HepG2 (cell line): ENCODE results near the gene CBX7. TPM values are rescaled to one million over a fixed set of nuclear protein-coding genes. Genes with fewer than 3 reads are reported as not detected.

Experiments
- ARNT2 ChIP-seq: sonication (generic); formaldehyde crosslinking; IDR thresholded peaks from 2 replicates; pipeline ENCODE4 v1.8.0; 2022; ENCODE audit warnings: mild to moderate bottlenecking, low read depth, missing genetic modification reagents, moderate library complexity
- BCL6 ChIP-seq: IDR thresholded peaks from 2 replicates; pipeline ENCODE4 v1.6.1; 2016; ENCODE audit warnings: missing genetic modification reagents, missing compliant biosample characterization
- CSRNP2 ChIP-seq: sonication (generic); formaldehyde crosslinking; conservative IDR thresholded peaks from 2 replicates; pipeline ENCODE4 v1.8.0; 2022; ENCODE audit warnings: low read depth, missing genetic modification reagents
- HNRNPLL ChIP-seq: fragments of 200-400 bp; formaldehyde crosslinking; IDR thresholded peaks from 2 replicates; pipeline ENCODE4 v1.6.1; 2017; ENCODE audit warnings: mild to moderate bottlenecking, low read depth, low read length; ENCODE audit not compliant: poor library complexity, severe bottlenecking
- MBD4 ChIP-seq: IDR thresholded peaks from 2 replicates; pipeline ENCODE4 v1.6.1; 2012; ENCODE audit warnings: low read length, inconsistent platforms, borderline replicate concordance
- MYNN ChIP-seq: sonication (generic); formaldehyde crosslinking; IDR thresholded peaks from 2 replicates; pipeline ENCODE4 v1.4.0; 2020; ENCODE audit warnings: mild to moderate bottlenecking, low read depth, missing genetic modification reagents
- NFIB ChIP-seq: sonication (generic); formaldehyde crosslinking; IDR thresholded peaks from 2 replicates; pipeline ENCODE4 v1.9.0; 2021; ENCODE audit warnings: missing genetic modification reagents, mild to moderate bottlenecking, borderline replicate concordance
- PHF20 ChIP-seq: sonication (generic); formaldehyde crosslinking; IDR thresholded peaks from 2 replicates; pipeline ENCODE4 v1.5.0; 2020; ENCODE audit warnings: mild to moderate bottlenecking, missing genetic modification reagents
- SAP130 ChIP-seq: IDR thresholded peaks from 2 replicates; pipeline ENCODE4 v1.6.1; 2016; ENCODE audit warnings: low read depth
- SIX4 ChIP-seq: sonication (generic); formaldehyde crosslinking; IDR thresholded peaks from 2 replicates; pipeline ENCODE4 v1.4.0; 2020; ENCODE audit warnings: missing genetic modification reagents
- SMC3 ChIP-seq: IDR thresholded peaks from 2 replicates; pipeline ENCODE4 v1.6.1; 2011; ENCODE audit warnings: low read length, improper control_type of control experiment
- SMYD3 ChIP-seq: sonication (generic); formaldehyde crosslinking; IDR thresholded peaks from 2 replicates; pipeline ENCODE4 v1.8.1; 2023; ENCODE audit warnings: mild to moderate bottlenecking, missing genetic modification reagents
- SP5 ChIP-seq: IDR thresholded peaks from 2 replicates; pipeline ENCODE4 v1.6.1; 2016; ENCODE audit warnings: low read depth, borderline replicate concordance
- STAG1 ChIP-seq: sonication (generic); formaldehyde crosslinking; IDR thresholded peaks from 2 replicates; pipeline ENCODE4 v1.4.0; 2020; ENCODE audit warnings: missing genetic modification reagents
- TFDP2 ChIP-seq: sonication (generic); formaldehyde crosslinking; IDR thresholded peaks from 2 replicates; pipeline ENCODE4 v1.4.0; 2020; ENCODE audit warnings: missing genetic modification reagents
- TGIF2 ChIP-seq: IDR thresholded peaks from 2 replicates; pipeline ENCODE4 v1.6.1; 2016; ENCODE audit warnings: control low read depth, missing compliant biosample characterization
- THRA ChIP-seq: sonication (generic); formaldehyde crosslinking; IDR thresholded peaks from 2 replicates; pipeline ENCODE4 v1.4.0; 2020; ENCODE audit warnings: missing genetic modification reagents, borderline replicate concordance
- ZNF180 ChIP-seq: sonication (generic); formaldehyde crosslinking; IDR thresholded peaks from 2 replicates; pipeline ENCODE4 v1.4.0; 2020; ENCODE audit warnings: low read depth, missing genetic modification reagents, borderline replicate concordance
- ZNF205 ChIP-seq: IDR thresholded peaks from 2 replicates; pipeline ENCODE4 v1.6.1; 2018; ENCODE audit warnings: missing biosample characterization, missing genetic modification reagents
- ZNF251 ChIP-seq: sonication (generic); formaldehyde crosslinking; IDR thresholded peaks from 2 replicates; pipeline ENCODE4 v1.9.0; 2021; ENCODE audit warnings: mild to moderate bottlenecking, missing genetic modification reagents
- ZNF292 ChIP-seq: sonication (generic); formaldehyde crosslinking; IDR thresholded peaks from 2 replicates; pipeline ENCODE4 v1.8.1; 2022; ENCODE audit warnings: mild to moderate bottlenecking, low read depth, missing genetic modification reagents, borderline replicate concordance
- ZNF44 ChIP-seq: sonication (generic); formaldehyde crosslinking; IDR thresholded peaks from 2 replicates; pipeline ENCODE4 v1.5.1; 2020; ENCODE audit warnings: mild to moderate bottlenecking, missing genetic modification reagents
- ZNF550 ChIP-seq: sonication (generic); formaldehyde crosslinking; IDR thresholded peaks from 2 replicates; pipeline ENCODE4 v1.4.0; 2020; ENCODE audit warnings: mild to moderate bottlenecking, missing genetic modification reagents, borderline replicate concordance
- ZNF614 ChIP-seq: IDR thresholded peaks from 2 replicates; pipeline ENCODE4 v1.6.1; 2018; ENCODE audit warnings: missing biosample characterization, missing genetic modification reagents, inconsistent platforms, borderline replicate concordance
- ZNF644 ChIP-seq: IDR thresholded peaks from 2 replicates; pipeline ENCODE4 v1.6.1; 2016; ENCODE audit warnings: low read depth
- ZNF816 ChIP-seq: sonication (generic); formaldehyde crosslinking; IDR thresholded peaks from 2 replicates; pipeline ENCODE4 v1.8.0; 2022; ENCODE audit warnings: missing genetic modification reagents, mild to moderate bottlenecking, borderline replicate concordance
- polyA plus RNA-seq, 8 experiments: library from polyadenylated mRNA; depleted of rRNA in 3 of 8; stranded (reverse) in 7 of 8; unstranded in 1 of 8; fragments of >200 nt; fragmentation: Illumina TruSeq in 4 of 8; extraction: Trizol in 4 of 8; gene quantifications; 2 replicates each; pipeline versions ENCODE4 v1.2.1 to v1.2.3, GENCODE V29; 2011 to 2016; ENCODE audit warnings: low read depth in 4 of 8, missing spikeins in 1 of 8, mixed read lengths in 1 of 8; ENCODE audit not compliant: insufficient read depth in 1 of 8
- total RNA-seq, 5 experiments: library from RNA; depleted of rRNA; stranded (reverse); fragments of >200 nt; fragmentation: Illumina TruSeq; extraction: Trizol; gene quantifications; 2 replicates each; pipeline ENCODE4 v1.2.3, GENCODE V29; 2016; ENCODE audit warnings: low read depth in 1 of 5
- TF ChIP-seq, protein P1 (sequence below): sonication (generic); formaldehyde crosslinking; conservative IDR thresholded peaks from 2 replicates; pipeline ENCODE4 v1.8.1; 2023; ENCODE audit warnings: missing genetic modification reagents

Gene CBX7
- total and polyA plus RNA-seq, 2 of the 13 experiments (the other 11 are each of a cell fraction or from before 2014, with no cell fraction given), result 0.35 to 4.9 TPM

GRCh38 chr22:39135092-39135896, 17.2 kb downstream of the CBX7 start (continued):
- no peak for TF ChIP-seq ZNF292 (CRISPR knock-in tag)
- 0 out of 2 replicates have a peak, but pooled peaks have one; percentile 11 for TF ChIP-seq SAP130
- no peak for TF ChIP-seq ZNF44 (CRISPR knock-in tag)
- no peak for TF ChIP-seq MYNN (CRISPR knock-in tag)
- TF ChIP-seq CSRNP2 (CRISPR knock-in tag), result no peak
- TF ChIP-seq SP5, result no peak
- no peak for TF ChIP-seq ZNF644 (CRISPR knock-in tag)
- TF ChIP-seq ZNF816 (CRISPR knock-in tag), result no peak
- TF ChIP-seq STAG1 (CRISPR knock-in tag), result peak; percentile 88
- no peak for TF ChIP-seq ZNF251 (CRISPR knock-in tag)
- TF ChIP-seq TFDP2, result no peak
- peak; percentile 48; the same call in 1 of the 2 replicates for TF ChIP-seq SMC3
- TF ChIP-seq ARNT2, result no peak
- TF ChIP-seq ZNF550 (CRISPR knock-in tag), result no peak
- TF ChIP-seq MBD4, result no peak
- TF ChIP-seq HNRNPLL, result no peak
- no peak for TF ChIP-seq TGIF2 (CRISPR knock-in tag)
- no peak for TF ChIP-seq ZNF205 (CRISPR knock-in tag)
- TF ChIP-seq, protein P1, sequence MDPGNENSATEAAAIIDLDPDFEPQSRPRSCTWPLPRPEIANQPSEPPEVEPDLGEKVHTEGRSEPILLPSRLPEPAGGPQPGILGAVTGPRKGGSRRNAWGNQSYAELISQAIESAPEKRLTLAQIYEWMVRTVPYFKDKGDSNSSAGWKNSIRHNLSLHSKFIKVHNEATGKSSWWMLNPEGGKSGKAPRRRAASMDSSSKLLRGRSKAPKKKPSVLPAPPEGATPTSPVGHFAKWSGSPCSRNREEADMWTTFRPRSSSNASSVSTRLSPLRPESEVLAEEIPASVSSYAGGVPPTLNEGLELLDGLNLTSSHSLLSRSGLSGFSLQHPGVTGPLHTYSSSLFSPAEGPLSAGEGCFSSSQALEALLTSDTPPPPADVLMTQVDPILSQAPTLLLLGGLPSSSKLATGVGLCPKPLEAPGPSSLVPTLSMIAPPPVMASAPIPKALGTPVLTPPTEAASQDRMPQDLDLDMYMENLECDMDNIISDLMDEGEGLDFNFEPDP (CRISPR knock-in tag), result no peak
- TF ChIP-seq SIX4 (CRISPR knock-in tag), result no peak
- no peak for TF ChIP-seq SMYD3 (CRISPR knock-in tag)
- no peak for TF ChIP-seq THRA (CRISPR knock-in tag)
- no peak for TF ChIP-seq NFIB (CRISPR knock-in tag)
- TF ChIP-seq BCL6 (CRISPR knock-in tag), result 0 out of 2 replicates have a peak, but pooled peaks have one; percentile 14
- TF ChIP-seq PHF20 (CRISPR knock-in tag), result no peak
- TF ChIP-seq ZNF180 (CRISPR knock-in tag), result no peak
- no peak for TF ChIP-seq ZNF614
